ENCODE data around the gene ZBTB18. TPM values are rescaled to one million over a fixed set of nuclear protein-coding genes. Genes with fewer than 3 reads are reported as not detected.

ZBTB18 gene
- total RNA-seq, 1 donor from 2014 or later = 29.9 TPM

DNA sequence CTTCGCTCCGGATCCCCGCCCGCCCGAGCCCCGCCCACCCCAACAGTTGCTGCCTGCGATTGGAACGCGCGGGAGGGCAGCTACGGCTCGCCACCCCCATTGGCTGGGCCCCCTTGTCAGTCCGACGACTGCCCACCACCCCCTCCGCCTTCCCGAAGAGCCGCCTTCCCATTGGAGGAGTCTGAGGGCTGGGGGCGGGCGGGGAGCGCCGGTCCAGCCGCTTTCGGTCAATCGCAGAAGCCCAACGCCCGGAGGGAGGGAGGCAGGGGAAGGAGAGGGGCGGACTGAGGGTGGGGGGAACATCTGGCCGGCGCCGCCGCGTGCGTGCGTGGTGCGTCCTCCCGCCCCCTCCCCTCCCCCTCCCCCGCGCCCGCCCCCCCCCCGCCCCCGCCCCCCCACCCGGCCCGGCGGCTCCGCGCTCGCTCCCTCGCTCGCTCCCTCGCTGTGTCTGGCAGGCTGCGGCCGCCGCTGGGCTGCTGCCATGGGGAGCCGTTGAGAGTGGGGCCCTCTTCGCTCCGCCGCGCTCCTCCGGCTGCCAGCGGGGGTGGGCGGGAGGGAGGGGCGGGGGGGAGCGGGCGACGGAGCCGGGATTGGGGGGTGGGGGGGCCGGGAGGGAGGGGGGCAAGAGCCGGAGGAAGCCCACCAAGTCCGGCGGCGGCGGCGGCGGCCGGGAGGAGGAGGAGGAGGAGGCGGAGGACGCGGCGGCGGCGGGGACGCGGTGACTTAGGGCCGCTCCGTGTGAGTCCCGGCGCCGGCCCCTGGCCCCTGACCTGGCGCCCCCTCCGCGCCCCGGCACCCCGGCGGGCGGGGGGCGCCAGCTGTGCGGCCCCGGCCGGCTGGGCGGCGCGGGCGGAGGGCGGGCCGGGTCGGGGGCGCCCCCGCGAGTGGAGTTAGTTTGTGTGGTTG is 2.6 kb upstream of the ZBTB18 start:
- Histone ChIP-seq H3K4me1 (peaks cover 56% of the 10 kb centered on the region), H3K27me3 (ENCODE audit: low read depth) (no peaks in the 10 kb centered on the region), H3K9me3 (replicated peaks) (no peaks in the 10 kb centered on the region), H3K36me3 (no peaks in the 10 kb centered on the region), H3K4me3 (peak overlapping the region; percentile 96), H3K27ac (replicated peaks) (peak overlapping the region; percentile 99)
- intact Hi-C loops (cut with micrococcal nuclease) = no loop called here
- TF ChIP-seq, protein P1, sequence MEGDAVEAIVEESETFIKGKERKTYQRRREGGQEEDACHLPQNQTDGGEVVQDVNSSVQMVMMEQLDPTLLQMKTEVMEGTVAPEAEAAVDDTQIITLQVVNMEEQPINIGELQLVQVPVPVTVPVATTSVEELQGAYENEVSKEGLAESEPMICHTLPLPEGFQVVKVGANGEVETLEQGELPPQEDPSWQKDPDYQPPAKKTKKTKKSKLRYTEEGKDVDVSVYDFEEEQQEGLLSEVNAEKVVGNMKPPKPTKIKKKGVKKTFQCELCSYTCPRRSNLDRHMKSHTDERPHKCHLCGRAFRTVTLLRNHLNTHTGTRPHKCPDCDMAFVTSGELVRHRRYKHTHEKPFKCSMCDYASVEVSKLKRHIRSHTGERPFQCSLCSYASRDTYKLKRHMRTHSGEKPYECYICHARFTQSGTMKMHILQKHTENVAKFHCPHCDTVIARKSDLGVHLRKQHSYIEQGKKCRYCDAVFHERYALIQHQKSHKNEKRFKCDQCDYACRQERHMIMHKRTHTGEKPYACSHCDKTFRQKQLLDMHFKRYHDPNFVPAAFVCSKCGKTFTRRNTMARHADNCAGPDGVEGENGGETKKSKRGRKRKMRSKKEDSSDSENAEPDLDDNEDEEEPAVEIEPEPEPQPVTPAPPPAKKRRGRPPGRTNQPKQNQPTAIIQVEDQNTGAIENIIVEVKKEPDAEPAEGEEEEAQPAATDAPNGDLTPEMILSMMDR (IDR thresholded peaks at IDR 0.05; ENCODE audit: borderline replicate concordance) = no peak
- peak; percentile 99 for DNase-seq

DNA sequence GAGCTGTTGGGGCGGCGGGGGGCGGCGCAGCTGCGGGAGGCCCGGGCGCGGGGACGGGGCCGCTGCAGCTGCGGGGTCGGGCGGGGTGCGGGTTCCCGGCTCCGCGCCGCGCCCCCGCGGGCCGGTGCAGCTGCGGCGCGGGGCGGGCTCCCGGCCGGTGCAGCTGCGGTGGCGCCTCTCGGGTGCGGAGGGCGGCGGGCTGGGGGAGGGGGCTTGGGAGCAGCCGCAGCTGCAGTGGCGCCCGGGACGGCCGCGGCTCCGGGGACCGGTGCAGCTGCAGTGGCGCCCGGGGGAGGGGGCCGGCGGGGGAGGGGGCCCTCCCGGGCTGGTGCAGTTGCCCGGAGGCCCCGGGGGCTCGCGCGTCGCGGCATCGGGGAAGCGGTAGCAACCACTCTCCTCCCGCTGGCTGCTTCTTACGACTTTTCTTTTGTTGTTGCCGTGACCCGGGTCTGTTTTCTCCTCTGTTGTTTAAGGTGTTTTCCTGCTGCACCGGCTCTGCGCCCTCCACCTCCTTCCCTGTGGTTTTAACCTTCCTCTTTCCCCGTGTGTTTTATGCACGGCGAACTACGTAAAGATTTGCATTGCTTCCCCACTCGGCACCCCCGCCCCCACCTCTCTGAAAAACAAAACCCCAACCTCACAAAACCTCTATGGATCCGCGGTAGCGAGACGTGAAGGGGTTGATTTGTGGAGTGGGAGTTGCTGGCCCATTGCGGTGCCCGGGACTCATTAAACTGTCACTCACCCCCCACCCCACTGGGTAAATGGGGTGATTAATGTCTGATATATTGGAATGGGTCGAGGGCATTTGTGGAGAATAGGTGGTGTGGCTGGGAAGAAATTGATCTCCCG is 1.7 kb upstream of the ZBTB18 start:
- intact Hi-C loops (cut with micrococcal nuclease) = no loop called here
- peak; percentile 44 for DNase-seq
- H3K27me3 ChIP-seq (ENCODE audit: low read depth) = no peaks in the 10 kb centered on the region

DNA sequence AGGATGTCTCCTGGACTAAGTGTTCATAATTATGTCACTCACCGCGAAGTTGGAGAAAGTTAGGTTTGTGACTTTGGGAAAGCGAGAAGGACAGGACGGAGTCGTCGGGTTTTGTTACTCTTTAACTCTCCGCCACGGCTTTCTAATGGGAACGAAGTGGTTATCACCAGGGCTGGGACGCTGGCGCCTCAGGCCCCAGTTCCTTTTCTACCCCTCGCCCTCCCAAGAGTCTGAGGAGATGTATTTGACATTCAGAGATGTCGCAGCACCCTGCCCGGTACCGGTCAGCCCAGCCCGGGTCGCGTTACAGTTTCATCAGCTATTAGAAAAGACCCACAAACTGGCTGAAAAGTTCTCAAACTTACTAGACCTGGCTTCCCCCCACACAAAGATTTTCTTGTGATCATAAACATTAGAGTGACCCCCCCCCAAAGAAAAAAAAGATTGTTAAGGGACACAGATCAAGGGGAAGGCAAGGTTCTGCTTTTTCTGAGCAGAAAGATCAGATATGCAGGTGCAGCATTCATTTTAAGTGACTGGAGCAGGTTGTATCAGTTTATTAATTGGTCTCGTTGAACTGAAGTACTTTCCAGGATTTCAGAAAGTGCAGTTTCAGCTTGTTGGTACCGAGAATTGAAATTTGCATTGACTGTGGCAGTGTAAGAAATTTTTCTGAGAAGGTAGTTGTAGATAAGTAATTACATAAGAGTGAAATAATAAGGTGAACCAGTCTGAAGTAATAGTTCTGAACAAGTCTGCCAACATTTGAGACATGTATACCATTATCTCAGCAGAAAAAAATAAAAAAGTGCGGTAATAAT is 859 bp upstream of the ZBTB18 start:
- Histone ChIP-seq H3K4me3 (peak overlapping the region; percentile 96), H3K4me1 (peaks cover 59% of the 10 kb centered on the region), H3K9me3 (replicated peaks) (no peaks in the 10 kb centered on the region), H3K36me3 (peaks cover 12% of the 10 kb centered on the region), H3K27ac (replicated peaks) (peak overlapping the region; percentile 95), H3K27me3 (ENCODE audit: low read depth) (no peaks in the 10 kb centered on the region)
- intact Hi-C loops (cut with micrococcal nuclease) = no loop called here
- no peak for DNase-seq
- TF ChIP-seq, protein P1 (IDR thresholded peaks at IDR 0.05; ENCODE audit: borderline replicate concordance) = no peak

More for the DNA sequence above, 1.7 kb upstream of the ZBTB18 start:
- peaks cover 59% of the 10 kb centered on the region for H3K4me1 ChIP-seq
- peak overlapping the region; percentile 96 for H3K4me3 ChIP-seq
- peaks cover 4% of the 10 kb centered on the region for H3K36me3 ChIP-seq
- H3K27ac ChIP-seq (replicated peaks) = peak overlapping the region; percentile 95
- TF ChIP-seq, protein P1 (IDR thresholded peaks at IDR 0.05; ENCODE audit: borderline replicate concordance) = no peak
- H3K9me3 ChIP-seq (replicated peaks) = no peaks in the 10 kb centered on the region

GRCh38 chr1:244052016-244052727 is 1.1 kb downstream of the ZBTB18 start:
- no peak for DNase-seq
- peaks cover 68% of the 10 kb centered on the region for H3K4me1 ChIP-seq
- no peaks in the 10 kb centered on the region for H3K27me3 ChIP-seq (ENCODE audit: low read depth)
- H3K4me3 ChIP-seq = peak overlapping the region; percentile 96
- intact Hi-C loops (cut with micrococcal nuclease) = no loop called here
- peaks cover 17% of the 10 kb centered on the region for H3K36me3 ChIP-seq
- peak overlapping the region; percentile 95 for H3K27ac ChIP-seq (replicated peaks)
- TF ChIP-seq, protein P1 (IDR thresholded peaks at IDR 0.05; ENCODE audit: borderline replicate concordance) = no peak
- no peaks in the 10 kb centered on the region for H3K9me3 ChIP-seq (replicated peaks)

Measured in left ventricle myocardium inferior (tissue), 1 donor.